Endothelial cell (in vitro differentiated cells): ENCODE data around the gene VWF. TPM values are rescaled to one million over a fixed set of nuclear protein-coding genes. Genes with fewer than 3 reads are reported as not detected.
A peak's percentile ranks its signal among the peaks of the same experiment; 100 is the strongest.

Source experiments
- DNase-seq: peaks from one replicate; pipeline ENCODE4 v3.0.0; 2021; ENCODE audit warnings: low spot score
- H3K27ac Mint-ChIP-seq: one replicate; pipeline ENCODE4 v1.8.0; 2021; ENCODE audit warnings: mixed read lengths, inconsistent platforms; ENCODE audit not compliant: unreplicated experiment
- H3K27me3 Mint-ChIP-seq: one replicate; pipeline ENCODE4 v1.8.0; 2021; ENCODE audit warnings: mild to moderate bottlenecking, moderate library complexity, mixed read lengths, inconsistent platforms; ENCODE audit not compliant: unreplicated experiment
- H3K36me3 Mint-ChIP-seq: one replicate; pipeline ENCODE4 v1.8.0; 2021; ENCODE audit warnings: mild to moderate bottlenecking, low read depth, mixed read lengths, inconsistent platforms; ENCODE audit not compliant: unreplicated experiment
- H3K4me1 Mint-ChIP-seq: one replicate; pipeline ENCODE4 v1.8.0; 2021; ENCODE audit warnings: mild to moderate bottlenecking, mixed read lengths, inconsistent platforms; ENCODE audit not compliant: unreplicated experiment
- H3K4me3 Mint-ChIP-seq: one replicate; pipeline ENCODE4 v1.8.0; 2021; ENCODE audit warnings: mild to moderate bottlenecking, mixed read lengths, inconsistent platforms; ENCODE audit not compliant: unreplicated experiment
- H3K9me3 Mint-ChIP-seq: one replicate; pipeline ENCODE4 v1.8.0; 2021; ENCODE audit warnings: mixed read lengths, inconsistent platforms; ENCODE audit not compliant: unreplicated experiment
- CTCF ChIP-seq: fragments of 200-600 bp; sonication (generic); IDR thresholded peaks from one replicate; pipeline ENCODE4 v1.5.0; 2021; ENCODE audit warnings: antibody characterized with exemption; ENCODE audit not compliant: unreplicated experiment
- total RNA-seq: library from RNA; stranded (reverse); fragmentation: NEBNext Ultra II Directional; extraction: Animal tissue kit (Norgen Biotek cat#: 25700); gene quantifications from one replicate; pipeline ENCODE4 v1.2.1, GENCODE V29; 2021; ENCODE audit not compliant: unreplicated experiment

Gene VWF
- total RNA-seq, 1 donor from 2014 or later, result 56.0 TPM

DNA sequence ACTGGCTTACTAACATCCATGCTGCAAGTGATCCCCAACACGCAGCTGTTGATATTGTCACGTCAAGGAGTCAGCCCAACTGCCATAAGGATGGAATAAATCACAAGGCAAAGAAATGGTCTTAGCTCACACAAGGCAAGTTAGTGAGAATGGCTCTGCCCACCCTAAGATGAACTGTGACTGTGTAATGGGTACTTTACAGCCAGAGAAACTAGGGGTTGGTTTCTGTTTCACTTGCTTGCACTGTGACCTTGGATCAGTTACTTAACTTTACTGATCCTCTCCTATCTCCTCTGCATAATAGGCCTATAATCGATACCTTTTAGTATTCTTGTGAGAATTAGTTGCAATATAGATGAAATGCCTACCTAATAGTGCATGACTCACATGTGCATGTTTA, 127.2 kb downstream of the VWF start:
- no peaks in the 10 kb centered on the region for H3K4me1 Mint-ChIP-seq
- no peak for TF ChIP-seq CTCF
- H3K4me3 Mint-ChIP-seq, result no peak overlapping the region
- H3K9me3 Mint-ChIP-seq, result no peaks in the 10 kb centered on the region
- H3K27me3 Mint-ChIP-seq, result no peaks in the 10 kb centered on the region
- H3K27ac Mint-ChIP-seq, result no peak overlapping the region
- no peak for DNase-seq
- H3K36me3 Mint-ChIP-seq, result peaks cover 3% of the 10 kb centered on the region

GRCh38 chr12:5996459-5996858, 128.0 kb downstream of the VWF start:
- no peaks in the 10 kb centered on the region for H3K9me3 Mint-ChIP-seq
- no peaks in the 10 kb centered on the region for H3K4me1 Mint-ChIP-seq
- peaks cover 1% of the 10 kb centered on the region for H3K27me3 Mint-ChIP-seq
- H3K36me3 Mint-ChIP-seq, result peaks cover 3% of the 10 kb centered on the region
- H3K4me3 Mint-ChIP-seq, result no peak overlapping the region
- H3K27ac Mint-ChIP-seq, result no peak overlapping the region
- no peak for DNase-seq
- TF ChIP-seq CTCF, result no peak

DNA sequence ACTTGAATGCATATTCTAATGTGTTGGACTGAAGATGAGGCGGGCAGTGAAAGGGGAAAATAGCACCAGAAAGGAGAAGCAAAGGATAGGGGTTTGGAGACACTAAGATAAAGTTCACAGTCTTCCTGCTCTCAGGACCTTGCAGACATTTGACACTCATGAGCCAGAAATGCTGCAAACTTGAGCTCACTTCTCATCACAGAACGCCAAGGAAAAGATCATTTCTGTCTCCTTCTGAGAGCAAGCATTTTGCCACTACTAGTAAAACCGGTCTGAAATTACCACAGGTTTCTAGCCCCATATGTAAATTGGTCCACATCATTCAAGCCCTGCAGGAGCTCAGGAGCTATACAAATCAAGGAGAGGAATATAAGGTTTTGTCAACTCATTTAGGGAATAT, 134.8 kb downstream of the VWF start:
- DNase-seq, result no peak
- Mint-ChIP-seq H3K36me3 (peaks cover 3% of the 10 kb centered on the region), H3K9me3 (no peaks in the 10 kb centered on the region), H3K27ac (no peak overlapping the region), H3K4me3 (no peak overlapping the region), H3K27me3 (peaks cover 1% of the 10 kb centered on the region), H3K4me1 (peaks cover 3% of the 10 kb centered on the region)
- TF ChIP-seq CTCF, result no peak

- peak; percentile 85 for DNase-seq
- TF ChIP-seq CTCF, result peak; percentile 84
- H3K4me3 Mint-ChIP-seq, result no peak overlapping the region
- peaks cover 1% of the 10 kb centered on the region for H3K27me3 Mint-ChIP-seq
- peaks cover 3% of the 10 kb centered on the region for H3K4me1 Mint-ChIP-seq
- H3K27ac Mint-ChIP-seq, result no peak overlapping the region
- peaks cover 3% of the 10 kb centered on the region for H3K36me3 Mint-ChIP-seq
- H3K9me3 Mint-ChIP-seq, result no peaks in the 10 kb centered on the region
Measured at GRCh38 chr12:5988659-5989116, 135.8 kb downstream of the VWF start.

GRCh38 chr12:5988088-5988487, 136.4 kb downstream of the VWF start:
- Mint-ChIP-seq H3K4me1 (peaks cover 3% of the 10 kb centered on the region), H3K4me3 (no peak overlapping the region), H3K27me3 (peaks cover 1% of the 10 kb centered on the region), H3K36me3 (peaks cover 3% of the 10 kb centered on the region), H3K27ac (no peak overlapping the region), H3K9me3 (no peaks in the 10 kb centered on the region)
- DNase-seq, result no peak
- no peak for TF ChIP-seq CTCF
